Measurements from ENCODE around the gene C1QTNF3. TPM values are rescaled to one million over a fixed set of nuclear protein-coding genes. Genes with fewer than 3 reads are reported as not detected.
A peak's percentile ranks its signal among the peaks of the same experiment; 100 is the strongest.

The C1QTNF3 gene
- total RNA-seq, 2 donors from 2014 or later = 4.3 to 11.6 TPM

- Histone ChIP-seq H3K27ac (no peak overlapping the region), H3K9me3 (no peaks in the 10 kb centered on the region), H3K27me3 (replicated peaks; ENCODE audit: insufficient read depth) (no peaks in the 10 kb centered on the region), H3K4me1 (ENCODE audit: control insufficient read depth in 1 of 2, low read depth in 2 of 2) (peaks cover 0 to 10% of the 10 kb centered on the region in 2 donors), H3K36me3 (peaks cover 4% of the 10 kb centered on the region), H3K4me3 (no peak overlapping the region)
- no peak for ATAC-seq (ENCODE audit: insufficient number of reproducible peaks, low FRiP score, low read depth)
- no peak for DNase-seq (ENCODE audit: low spot score)
- TF ChIP-seq CTCF (IDR thresholded peaks at IDR 0.05) = no peak
Observed at GRCh38 chr5:34001241-34001841, 41.7 kb downstream of the C1QTNF3 start.

GRCh38 chr5:33999978-34000377, 43.0 kb downstream of the C1QTNF3 start:
- Histone ChIP-seq H3K36me3 (peaks cover 4% of the 10 kb centered on the region), H3K27ac (no peak overlapping the region), H3K27me3 (replicated peaks; ENCODE audit: insufficient read depth) (no peaks in the 10 kb centered on the region), H3K4me1 (ENCODE audit: control insufficient read depth in 1 of 2, low read depth in 2 of 2) (peaks cover 0 to 6% of the 10 kb centered on the region in 2 donors), H3K9me3 (no peaks in the 10 kb centered on the region), H3K4me3 (no peak overlapping the region)
- DNase-seq (ENCODE audit: low spot score) (no peak), ATAC-seq (ENCODE audit: insufficient number of reproducible peaks, low FRiP score, low read depth) (no peak)
- no peak for TF ChIP-seq CTCF (IDR thresholded peaks at IDR 0.05)

GRCh38 chr5:33997331-33997983, 45.6 kb downstream of the C1QTNF3 start:
- DNase-seq (ENCODE audit: low spot score) = peak; percentile 8
- Histone ChIP-seq H3K4me3 (no peak overlapping the region), H3K36me3 (peaks cover 6% of the 10 kb centered on the region), H3K9me3 (no peaks in the 10 kb centered on the region), H3K27ac (peak overlapping the region; percentile 33 to 54), H3K27me3 (replicated peaks; ENCODE audit: insufficient read depth) (no peaks in the 10 kb centered on the region), H3K4me1 (ENCODE audit: control insufficient read depth in 1 of 2, low read depth in 2 of 2) (peaks cover 0 to 6% of the 10 kb centered on the region in 2 donors)
- TF ChIP-seq CTCF (IDR thresholded peaks at IDR 0.05) = peak; percentile 50
- peak; percentile 53 for ATAC-seq (ENCODE audit: insufficient number of reproducible peaks, low FRiP score, low read depth)

- no peak for TF ChIP-seq CTCF (IDR thresholded peaks at IDR 0.05)
Observed at GRCh38 chr5:33995865-33996264, 47.1 kb downstream of the C1QTNF3 start.

GRCh38 chr5:33994845-33995244, 48.2 kb downstream of the C1QTNF3 start:
- DNase-seq (ENCODE audit: low spot score) = no peak
- no peak overlapping the region for H3K27ac ChIP-seq

More at GRCh38 chr5:33995865-33996264, 47.1 kb downstream of the C1QTNF3 start:
- Histone ChIP-seq H3K27ac (no peak overlapping the region), H3K4me1 (ENCODE audit: control insufficient read depth in 1 of 2, low read depth in 2 of 2) (peaks cover 0 to 6% of the 10 kb centered on the region in 2 donors), H3K27me3 (replicated peaks; ENCODE audit: insufficient read depth) (no peaks in the 10 kb centered on the region), H3K36me3 (peaks cover 2% of the 10 kb centered on the region), H3K9me3 (no peaks in the 10 kb centered on the region), H3K4me3 (no peak overlapping the region)
- ATAC-seq (ENCODE audit: insufficient number of reproducible peaks, low FRiP score, low read depth) (no peak), DNase-seq (ENCODE audit: low spot score) (no peak)

More at GRCh38 chr5:33994845-33995244, 48.2 kb downstream of the C1QTNF3 start:
- no peaks in the 10 kb centered on the region for H3K27me3 ChIP-seq (replicated peaks; ENCODE audit: insufficient read depth)
- H3K9me3 ChIP-seq = no peaks in the 10 kb centered on the region
- no peak overlapping the region for H3K4me3 ChIP-seq
- peaks cover 2% of the 10 kb centered on the region for H3K36me3 ChIP-seq
- H3K4me1 ChIP-seq (ENCODE audit: control insufficient read depth in 1 of 2, low read depth in 2 of 2) = peaks cover 0 to 6% of the 10 kb centered on the region in 2 donors
- no peak for ATAC-seq (ENCODE audit: insufficient number of reproducible peaks, low FRiP score, low read depth)
- TF ChIP-seq CTCF (IDR thresholded peaks at IDR 0.05) = no peak
